Activated CD8-positive, alpha-beta memory T cell treated with anti-CD3 and anti-CD28 coated beads, Interleukin-2, amount 50 U/mL, for 1 hour (primary cell): ENCODE measurements around the gene ADAM22.
"Not testable (repeated sequence)": the region's sequence is repeated elsewhere in the genome, so short reads cannot be mapped to it uniquely, and the experiment has no call there.

ENCODE experiments used
- DNase-seq: peaks from one replicate; pipeline ENCODE4 v3.0.0-alpha.2; 2020; ENCODE audit errors: extremely low read depth

Gene ADAM22

DNA sequence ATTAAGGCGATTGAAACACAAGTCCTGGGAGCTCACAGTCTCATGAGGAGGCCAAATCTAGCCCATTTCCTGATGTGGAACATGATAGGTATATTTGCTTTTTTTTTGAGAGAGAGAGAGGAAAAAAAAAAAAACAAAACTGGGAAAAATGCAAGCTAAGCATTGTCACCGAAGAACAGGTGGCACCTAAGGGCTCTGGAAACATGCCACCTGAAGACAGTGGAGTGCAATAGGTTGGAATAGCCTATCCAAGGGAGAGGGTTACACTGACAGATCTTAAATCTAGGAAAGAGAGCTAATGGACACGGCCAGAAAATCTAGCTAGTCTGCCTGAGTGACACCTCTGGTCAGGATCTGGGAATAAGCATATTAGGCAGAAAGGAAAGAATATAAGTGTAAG, 175.6 kb downstream of the ADAM22 start:
- DNase-seq = no peak

DNA sequence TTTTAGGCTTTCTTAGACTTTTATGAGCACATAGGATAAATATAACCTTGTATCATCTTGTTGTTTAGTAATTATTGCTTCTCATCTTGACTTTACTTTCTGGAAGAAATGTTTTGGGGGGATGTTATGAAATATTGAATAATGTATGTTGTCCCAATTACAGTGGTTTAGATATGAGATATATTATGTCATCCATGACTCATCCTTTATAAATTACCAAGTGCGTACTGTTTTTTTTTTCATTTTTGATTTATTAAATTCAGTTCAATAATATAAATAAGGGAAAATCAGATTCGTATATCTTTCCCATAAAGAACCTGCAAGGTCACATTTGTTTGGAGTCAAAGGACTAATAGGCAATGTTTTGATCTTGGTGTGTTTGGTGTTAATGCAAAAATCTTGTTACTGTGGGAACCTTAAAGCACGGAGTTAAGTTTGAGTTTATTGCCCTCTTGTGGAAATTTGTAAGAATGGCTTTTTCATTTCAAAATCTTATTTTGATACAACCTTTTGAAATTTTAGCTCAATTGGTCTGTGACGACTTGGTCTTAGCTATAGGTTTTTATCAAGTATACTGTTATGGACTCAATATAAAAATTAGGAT, 177.2 kb downstream of the ADAM22 start:
- DNase-seq = no peak

DNA sequence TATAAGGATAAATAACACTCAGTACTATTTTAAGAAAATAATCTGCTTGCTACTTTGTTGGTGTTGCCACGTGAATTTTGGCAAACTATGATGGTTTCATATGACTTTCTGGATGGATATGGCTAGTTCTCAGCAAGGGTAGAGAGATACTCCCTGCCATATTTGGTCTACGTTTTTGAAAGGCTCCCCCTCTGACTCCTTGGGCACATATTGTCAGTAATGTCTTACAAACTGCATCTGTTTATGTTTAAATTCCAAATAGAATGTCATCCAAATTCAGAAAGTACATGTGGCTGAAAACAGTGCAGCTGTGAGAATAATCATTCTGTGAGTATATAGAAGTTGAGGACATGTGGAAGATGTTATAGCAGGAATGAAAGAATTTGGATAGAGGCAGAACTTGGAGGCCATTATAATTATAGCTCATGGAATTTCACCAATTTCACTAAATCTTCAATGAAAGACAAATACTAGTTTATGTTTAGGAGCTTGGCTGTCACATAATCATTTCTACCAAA, 178.0 kb downstream of the ADAM22 start:
- DNase-seq = no peak

DNA sequence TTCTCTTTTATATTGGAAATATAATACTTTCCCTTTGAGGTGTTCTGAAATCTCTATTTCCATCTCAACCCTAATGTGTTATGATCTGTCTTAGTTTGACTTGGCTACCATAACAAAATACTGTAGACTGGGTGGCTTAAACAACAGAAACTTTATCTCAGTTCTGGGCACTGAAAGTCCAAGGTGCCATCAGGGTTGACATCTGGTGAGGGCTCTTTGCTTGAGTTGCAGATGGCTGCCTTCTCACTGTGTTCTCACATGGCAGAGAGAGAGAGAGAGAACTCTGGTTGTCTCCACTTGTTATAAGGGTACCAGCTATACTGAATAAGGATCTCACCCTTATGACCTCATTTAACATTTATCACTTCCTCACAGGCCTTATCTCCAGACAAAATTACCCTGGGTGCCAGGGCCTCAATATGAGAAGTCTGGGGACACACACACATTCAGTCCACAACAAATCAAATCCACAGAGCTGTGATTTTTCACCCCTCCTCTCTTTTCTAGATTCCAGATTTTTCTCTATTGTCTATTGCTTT, 181.3 kb downstream of the ADAM22 start:
- DNase-seq = no peak

DNA sequence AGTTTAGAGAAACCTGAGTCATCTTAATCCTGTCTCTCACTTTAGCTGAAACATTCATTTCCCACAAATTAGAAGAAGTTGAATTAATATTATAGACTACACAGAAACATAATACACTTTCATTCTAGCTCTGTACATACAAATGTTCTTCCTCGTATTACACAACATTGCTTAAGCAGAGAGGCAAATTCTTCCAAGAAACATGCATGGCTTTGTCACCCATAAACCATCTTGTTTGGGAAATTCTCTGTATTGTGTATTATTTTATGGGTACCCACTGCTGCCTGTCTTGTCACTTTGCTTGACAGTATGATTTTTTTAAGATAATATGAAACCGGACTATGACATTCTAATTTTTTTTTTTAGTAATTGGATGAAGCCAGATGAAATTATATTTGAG, 181.8 kb downstream of the ADAM22 start:
- no peak for DNase-seq

DNA sequence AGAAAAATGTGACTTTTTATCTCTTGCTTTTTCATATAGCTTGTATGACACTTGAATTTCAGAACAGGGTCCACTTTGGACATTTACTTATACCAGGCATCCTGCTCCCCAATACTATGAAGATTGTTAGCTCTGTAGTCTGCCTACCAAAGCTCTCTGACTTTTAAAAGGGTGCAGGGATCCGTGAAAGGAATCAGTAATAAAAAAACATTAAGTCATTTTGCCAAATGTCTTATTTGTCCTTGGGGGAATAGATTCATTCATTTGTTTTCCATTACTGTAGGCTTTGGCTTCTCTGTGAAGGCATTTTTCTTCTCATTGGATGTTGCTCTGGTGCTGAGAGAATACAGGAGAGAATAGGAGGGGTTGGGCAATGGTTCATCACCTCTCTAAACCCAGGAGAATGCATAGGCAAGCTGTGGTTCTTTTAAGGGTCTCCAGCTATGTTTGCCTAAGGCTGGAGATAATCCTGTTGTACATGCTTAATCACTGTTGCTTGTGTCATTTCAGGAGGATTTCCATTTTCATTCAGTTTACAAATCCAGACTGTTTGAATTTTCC, 182.3 kb downstream of the ADAM22 start:
- no peak for DNase-seq

DNA sequence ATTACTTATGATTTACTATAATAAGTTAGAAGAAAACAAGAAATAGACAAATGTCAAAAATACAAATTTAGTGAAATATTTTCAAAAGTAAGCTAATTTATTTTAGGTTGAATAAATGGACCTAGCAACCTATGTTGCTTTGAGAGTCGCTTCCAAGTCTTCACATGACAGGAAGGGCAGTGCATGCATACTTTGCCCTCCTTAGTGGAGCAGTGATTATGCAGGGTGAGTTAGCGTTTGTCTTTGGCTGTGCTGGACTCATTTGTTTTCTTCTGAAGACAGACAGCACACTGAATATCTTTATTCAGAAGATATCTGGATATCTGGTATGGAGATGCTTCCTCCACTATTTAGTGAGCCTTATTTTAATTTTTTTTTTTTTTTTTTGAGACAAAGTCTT, 183.3 kb downstream of the ADAM22 start:
- DNase-seq = no peak

DNA sequence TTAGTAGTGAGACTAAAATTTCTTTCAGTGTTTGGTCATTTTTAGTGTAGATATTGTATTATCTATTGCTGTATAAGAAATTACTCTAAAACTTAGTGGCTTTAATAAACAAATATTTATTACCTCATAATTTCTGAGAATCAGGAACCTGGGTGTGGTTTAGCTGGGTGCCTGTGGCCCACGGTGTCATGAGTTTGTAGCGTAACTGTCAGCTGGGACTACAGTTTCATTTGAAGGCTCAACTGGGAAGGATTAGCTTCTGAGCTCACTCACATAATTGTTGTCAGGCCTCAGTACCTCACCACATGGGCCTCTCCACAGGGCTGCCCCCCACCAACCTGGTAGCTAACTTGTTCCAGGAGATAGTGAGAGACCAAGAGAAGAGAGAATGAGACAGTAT, 187.3 kb downstream of the ADAM22 start:
- no peak for DNase-seq

DNA sequence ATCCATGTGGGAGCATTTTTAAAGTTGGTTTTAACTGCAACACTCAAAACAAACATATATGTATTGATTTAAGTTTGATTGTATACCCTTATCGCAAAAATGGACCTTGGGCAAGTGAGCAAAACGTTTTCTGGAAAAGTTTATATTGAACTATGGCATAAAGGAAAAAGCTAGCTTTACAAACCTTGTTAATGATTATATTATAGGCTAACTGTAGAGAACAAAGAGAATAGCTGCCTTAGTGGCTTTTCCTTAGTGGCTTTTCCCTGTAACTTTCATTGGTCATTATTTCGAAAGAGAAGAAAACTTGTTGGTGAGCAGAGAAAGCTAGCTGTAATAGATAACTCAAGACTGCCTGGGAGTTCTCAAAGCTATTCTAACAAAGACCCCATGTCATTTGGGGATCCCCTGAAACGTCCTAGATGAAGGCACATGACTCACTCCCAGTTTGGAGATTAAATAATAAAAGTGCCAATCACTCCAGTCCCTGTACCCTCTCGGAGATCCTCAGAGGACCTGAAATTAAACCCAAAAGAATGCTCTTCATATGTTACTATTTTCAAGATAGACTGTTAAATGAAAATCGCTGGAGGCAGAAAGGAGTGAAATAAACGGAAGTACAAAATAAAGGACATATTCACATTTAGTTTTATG, 193.7 kb downstream of the ADAM22 start:
- DNase-seq = no peak

DNA sequence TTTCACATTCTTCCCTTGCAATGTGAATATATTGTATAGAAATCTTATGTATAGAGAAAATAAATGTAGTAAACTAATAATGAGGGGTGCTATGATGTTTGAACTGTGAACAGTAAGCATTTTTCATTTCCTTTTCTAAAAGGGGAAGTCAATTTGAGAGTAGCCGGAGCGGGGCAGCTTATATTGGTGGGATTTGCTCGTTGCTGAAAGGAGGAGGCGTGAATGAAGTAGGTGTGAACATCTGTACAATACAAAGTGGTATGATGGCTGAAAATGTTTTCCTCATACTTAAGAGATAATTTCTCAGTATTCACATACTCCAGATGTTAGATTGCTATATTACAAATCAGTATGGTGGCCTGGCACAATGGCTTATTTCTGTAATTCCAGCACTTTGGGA, 198.7 kb downstream of the ADAM22 start:
- DNase-seq = no peak

DNA sequence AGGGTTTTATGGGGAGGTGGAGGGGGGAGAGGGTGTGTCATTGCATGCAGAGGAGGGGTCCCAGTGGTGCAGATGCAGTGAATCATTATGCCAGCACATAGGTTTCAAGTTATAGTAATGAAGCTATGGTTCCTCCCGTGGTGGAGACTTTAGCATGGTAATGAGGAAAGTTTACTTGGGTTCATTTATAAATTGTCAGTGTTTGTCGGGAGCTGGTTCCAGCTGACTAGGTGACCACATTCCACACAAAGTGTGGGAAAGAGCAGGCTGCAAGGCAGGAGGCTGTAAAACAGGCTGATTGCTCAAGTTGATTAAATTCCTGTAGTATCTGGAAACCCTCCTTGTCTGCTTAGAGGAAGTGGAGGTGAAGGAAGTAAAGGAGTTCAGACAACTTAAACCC, 206.9 kb downstream of the ADAM22 start:
- no peak for DNase-seq

DNA sequence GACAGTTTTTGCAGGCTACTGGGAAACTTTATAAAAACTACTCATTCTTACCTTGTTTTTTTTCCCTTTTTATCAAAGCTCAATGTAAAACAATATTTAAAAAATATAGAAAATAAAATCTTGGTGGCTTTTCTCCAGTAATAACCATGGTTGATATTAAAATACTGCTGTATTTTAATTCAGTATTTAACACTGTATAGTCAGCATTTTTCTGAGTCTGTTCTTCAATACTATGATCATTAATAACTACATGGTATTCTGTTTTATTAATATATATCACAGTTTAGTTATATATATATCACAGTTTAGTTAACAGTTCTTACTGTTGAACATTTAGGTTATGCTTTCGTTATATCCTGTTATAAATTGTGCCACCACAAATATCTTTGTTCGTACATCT, 207.4 kb downstream of the ADAM22 start:
- no peak for DNase-seq

DNA sequence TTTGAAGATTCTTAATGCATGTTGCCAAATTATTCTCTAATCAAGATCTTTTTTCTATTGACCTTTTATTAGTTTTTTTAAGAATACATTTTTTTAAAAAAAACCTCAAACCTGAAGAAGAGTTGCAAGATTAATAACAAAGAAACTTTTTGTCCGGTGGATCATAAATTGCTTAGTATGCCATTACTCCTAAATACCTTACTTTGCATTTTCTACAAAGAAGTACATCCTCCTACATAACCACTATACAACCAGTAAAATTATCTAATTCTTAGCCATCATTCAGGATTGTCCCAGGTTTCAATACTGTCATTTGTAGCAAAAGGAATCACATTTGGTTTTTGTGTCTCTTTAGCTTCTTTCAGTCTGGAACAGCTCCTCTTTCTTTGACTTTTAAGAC, 207.9 kb downstream of the ADAM22 start:
- no peak for DNase-seq

DNA sequence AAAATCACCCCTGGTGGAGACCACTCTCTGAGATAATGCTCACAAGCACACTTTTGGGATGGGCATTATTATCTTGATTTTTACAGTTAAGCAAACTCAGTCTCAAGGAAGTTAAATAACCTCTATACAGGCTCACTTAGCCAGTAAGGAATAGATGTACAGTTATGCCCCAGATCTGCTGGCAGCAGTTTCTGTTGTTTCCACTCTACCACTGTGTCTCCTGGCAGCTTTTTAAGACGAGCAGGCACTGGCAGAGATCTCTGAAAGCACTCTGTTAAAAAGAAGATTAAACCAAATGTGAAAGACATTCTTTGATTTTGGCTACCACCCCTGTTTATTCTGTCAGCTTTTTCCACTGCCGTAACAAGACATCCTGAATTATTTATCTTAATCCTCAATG, 212.6 kb downstream of the ADAM22 start:
- DNase-seq = no peak

DNA sequence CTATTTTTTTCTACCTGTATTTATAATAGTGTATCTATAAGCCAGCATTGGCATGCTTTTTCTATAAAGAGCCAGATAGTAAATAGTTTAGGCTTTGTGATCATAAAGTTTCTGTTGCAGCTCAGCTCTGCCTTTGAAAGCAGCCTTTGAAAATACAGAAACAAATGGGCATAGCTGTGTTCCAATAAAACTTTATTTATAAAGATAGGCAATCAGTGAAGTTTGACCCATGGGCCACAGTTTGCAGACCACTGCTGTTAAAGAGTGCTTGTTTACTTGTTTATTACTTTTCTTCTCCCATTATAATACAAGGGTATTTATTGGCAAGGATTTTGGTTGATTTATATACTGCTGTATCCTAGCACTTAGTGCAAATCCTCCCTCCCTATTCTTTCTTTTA, 213.3 kb downstream of the ADAM22 start:
- no peak for DNase-seq

DNA sequence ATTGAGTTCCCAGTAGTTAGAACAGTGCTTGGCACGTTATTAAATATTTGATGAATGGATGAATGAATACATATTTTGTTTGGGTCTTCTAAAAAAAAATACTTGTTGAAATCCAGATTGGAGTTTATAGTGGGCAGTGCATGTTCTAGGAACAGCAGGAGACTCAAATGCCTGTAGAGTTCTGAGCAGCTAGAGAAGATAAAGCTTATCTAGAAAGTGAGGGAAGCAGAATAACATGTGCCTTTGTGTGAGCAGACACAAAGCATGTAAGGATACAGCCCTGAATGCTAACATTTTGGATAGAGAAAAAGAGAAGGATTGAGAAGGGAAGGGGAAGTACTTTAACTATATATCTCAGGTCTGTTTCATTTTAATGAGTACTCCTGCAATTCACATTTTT, 213.9 kb downstream of the ADAM22 start:
- no peak for DNase-seq

DNA sequence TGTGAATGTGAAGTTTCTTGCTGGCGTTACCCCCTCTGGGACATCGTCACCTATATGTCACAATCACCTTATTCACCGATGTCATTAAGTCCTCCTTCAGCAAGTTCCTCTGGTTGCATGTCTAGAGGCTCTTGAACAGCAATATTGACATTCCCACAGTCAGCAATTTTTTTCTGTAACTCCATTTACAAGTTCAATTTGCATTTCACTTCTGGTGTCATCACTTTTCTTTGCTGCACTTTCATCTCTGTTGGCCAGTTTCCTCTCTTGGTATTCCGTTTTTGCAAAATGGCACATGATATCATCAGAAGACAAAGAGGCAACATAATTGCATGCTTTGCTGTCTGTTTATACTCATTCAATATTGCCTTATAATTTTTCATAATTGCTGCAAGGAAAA, 216.0 kb downstream of the ADAM22 start:
- DNase-seq = no peak

DNA sequence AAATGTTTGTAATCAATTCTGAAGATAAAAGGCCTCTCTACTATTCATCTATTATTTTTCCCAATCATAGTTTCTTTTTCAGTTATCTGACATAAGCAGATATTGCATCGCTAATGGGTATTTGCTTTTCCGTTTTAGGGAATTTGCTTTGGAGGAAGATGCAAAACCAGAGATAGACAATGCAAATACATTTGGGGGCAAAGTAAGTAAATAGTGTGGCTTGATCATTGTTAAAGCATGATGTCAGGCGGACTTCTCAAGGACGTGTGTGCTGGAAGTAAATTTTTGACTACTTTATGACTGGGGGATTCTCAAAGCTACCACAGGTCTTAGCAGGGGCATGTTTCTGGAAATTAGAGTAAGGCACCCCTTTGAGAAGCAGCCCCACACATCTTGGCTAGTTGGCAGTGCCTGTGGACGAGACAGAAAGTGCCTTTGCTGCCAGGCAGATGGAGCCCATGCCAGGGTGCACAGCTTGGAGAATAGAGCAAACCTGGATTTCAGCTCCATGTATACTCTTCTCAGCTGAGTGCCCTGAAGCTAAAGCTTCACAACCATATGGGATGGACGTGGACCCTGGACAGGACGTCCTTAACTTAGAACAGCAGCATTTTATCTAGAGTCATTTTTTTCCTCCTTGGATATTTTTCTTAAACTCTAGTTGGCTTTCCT, 217.2 kb downstream of the ADAM22 start:
- DNase-seq = no peak

DNA sequence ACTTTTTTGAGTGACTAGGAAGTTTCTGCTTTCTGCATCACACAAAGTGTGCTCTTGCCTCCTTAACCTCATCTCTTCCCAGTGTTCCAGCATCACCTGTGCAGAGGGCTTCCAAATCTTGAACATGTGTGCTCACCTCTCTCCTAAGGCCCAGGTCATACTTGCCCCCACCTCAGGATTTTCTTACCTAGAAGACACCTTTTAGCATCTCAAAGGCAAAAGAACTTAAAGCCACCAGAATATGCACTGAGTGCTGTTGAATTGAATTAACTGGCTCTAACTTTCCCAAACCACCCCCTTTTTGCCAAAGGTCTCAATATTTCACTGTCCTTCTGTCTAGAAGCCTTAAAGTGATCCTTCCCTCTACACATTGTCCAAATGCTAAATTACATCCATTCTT, 219.3 kb downstream of the ADAM22 start:
- DNase-seq = no peak

DNA sequence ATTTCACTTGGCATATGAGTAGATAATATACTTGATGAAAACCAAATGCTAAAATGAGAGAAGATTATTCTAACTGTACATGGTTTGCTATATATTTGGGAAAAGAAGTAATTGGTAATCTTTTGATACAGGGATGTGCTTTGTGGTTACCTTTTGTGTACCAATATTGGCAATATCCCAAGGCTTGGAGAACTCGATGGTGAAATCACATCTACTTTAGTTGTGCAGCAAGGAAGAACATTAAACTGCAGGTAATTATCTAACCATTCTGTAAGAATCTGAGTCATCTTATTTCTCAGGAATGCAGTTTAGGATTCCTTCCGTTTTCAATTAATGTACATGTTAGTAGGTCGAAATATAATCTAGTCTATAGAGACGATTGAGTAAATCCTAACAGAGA, 221.7 kb downstream of the ADAM22 start:
- no peak for DNase-seq

DNA sequence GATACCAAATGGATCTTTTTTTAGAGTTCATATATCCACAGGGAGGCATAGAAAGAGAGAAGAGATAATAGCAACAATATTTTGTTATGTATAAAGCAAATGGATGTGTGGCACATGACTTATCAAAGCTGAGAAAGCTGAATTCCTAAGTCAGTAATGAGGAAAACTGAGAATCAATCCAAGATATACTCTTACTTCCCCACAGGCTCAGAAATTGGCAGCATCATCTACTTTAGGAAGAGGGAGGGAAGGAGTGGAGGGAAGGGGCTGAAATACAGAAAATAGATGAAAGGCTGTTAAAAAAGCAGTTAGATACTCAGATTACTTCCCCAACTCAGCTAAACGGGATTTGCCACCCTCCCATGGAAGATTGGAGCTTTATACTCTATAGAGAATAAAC, 222.3 kb downstream of the ADAM22 start:
- no peak for DNase-seq

DNA sequence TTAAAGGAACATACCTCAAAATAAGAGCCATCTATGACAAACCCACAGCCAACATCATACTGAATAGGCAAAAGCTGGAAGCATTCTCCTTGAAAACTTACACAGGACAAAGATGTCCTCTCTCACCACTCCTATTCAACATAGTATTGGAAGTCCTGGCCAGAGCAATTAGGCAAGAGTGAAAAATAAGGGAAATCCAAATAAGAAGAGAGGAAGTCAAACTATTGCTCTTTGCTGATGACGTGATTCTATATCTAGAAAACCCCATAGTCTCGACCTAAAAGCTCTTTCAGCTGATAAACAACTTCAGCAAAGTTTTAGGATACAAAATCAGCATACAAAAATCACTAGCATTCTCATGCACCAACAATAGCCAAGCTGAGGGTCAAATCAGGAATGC, 225.7 kb downstream of the ADAM22 start:
- not testable (repeated sequence) for DNase-seq

DNA sequence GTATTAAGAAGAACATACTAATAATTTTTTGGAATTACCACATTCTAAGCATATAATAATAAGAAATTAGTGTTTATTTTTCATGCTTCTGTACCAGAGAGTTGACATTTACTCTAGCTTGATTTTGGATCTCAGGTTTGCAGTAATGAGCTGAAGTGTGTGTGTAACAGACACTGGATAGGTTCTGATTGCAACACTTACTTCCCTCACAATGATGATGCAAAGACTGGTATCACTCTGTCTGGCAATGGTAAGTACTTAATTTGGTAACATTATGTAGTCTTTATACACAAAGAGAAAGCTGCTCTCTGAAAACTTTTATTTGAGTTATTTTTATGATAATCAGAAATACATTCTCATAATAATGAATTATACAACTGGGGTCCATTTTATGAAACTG, 231.6 kb downstream of the ADAM22 start:
- DNase-seq = no peak
